ENCODE data around the gene RNASE12. TPM values are rescaled to one million over a fixed set of nuclear protein-coding genes. Genes with fewer than 3 reads are reported as not detected.

Gene RNASE12
- total and polyA plus RNA-seq, 9 of the 15 experiments (the other 6 are each of a cell fraction or from before 2014, with no cell fraction given): 0.24 TPM; not detected in 8

DNA sequence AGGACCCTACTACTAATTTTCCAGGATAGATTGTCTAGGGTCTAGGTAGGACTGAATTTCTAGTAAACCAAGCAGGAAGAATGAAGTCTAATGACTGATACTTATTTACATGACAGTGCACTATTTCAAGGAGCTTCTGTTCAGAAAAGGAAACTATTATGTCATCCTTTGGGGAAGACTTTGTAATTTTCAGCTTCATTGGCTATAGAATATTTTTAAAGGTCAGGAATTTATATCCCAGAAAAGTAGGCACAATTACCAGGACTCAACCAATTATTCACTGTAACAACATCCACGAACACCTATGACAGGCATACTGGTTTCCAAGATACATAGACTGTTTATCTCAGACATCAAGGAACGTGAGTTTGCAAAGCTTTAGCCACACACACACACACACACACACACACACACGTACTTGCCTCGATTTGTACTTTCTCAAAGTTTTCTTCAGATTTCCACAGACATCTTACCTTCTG lies 27.1 kb upstream of the RNASE12 start (continued):
- TF ChIP-seq ARID4B (CRISPR knock-in tag; IDR thresholded peaks at IDR 0.05): no peak
- no peak for TF ChIP-seq POLR2AphosphoS2 (IDR thresholded peaks at IDR 0.05; ENCODE audit: low read length)
- TF ChIP-seq TEAD2 (tag; IDR thresholded peaks at IDR 0.05): no peak
- no peak for TF ChIP-seq MYC (IDR thresholded peaks at IDR 0.05; ENCODE audit: low read depth, low read length)
- no peak for TF ChIP-seq MYC (CRISPR knock-in tag; IDR thresholded peaks at IDR 0.05; ENCODE audit: borderline replicate concordance, low read depth)
- no peak for TF ChIP-seq RBM17 (IDR thresholded peaks at IDR 0.05; ENCODE audit: borderline replicate concordance, low read depth, low read length)
- no peak for TF ChIP-seq ZNF717 (CRISPR knock-in tag; IDR thresholded peaks at IDR 0.05)
- no peak for TF ChIP-seq LARP7 (IDR thresholded peaks at IDR 0.05)
- TF ChIP-seq ZNF764 (CRISPR knock-in tag; IDR thresholded peaks at IDR 0.05; ENCODE audit: low read depth): no peak
- no peak for TF ChIP-seq AFF1 (IDR thresholded peaks at IDR 0.05; ENCODE audit: low read depth in 1 of 2, partially characterized antibody in 2 of 2)
- TF ChIP-seq NFE2L1 (tag; IDR thresholded peaks at IDR 0.05; ENCODE audit: borderline replicate concordance, low read depth): peak; percentile 62
- TF ChIP-seq ZNF140 (CRISPR knock-in tag; IDR thresholded peaks at IDR 0.05): no peak
- no peak for TF ChIP-seq ZNF3 (CRISPR knock-in tag; IDR thresholded peaks at IDR 0.05)
- 0 out of 2 replicates have a peak, but pooled peaks have one; percentile 26 for TF ChIP-seq EP400 (IDR thresholded peaks at IDR 0.05)
- TF ChIP-seq, protein P1, sequence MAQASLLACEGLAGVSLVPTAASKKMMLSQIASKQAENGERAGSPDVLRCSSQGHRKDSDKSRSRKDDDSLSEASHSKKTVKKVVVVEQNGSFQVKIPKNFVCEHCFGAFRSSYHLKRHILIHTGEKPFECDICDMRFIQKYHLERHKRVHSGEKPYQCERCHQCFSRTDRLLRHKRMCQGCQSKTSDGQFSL (CRISPR knock-in tag; IDR thresholded peaks at IDR 0.05): no peak
- TF ChIP-seq, protein P1 (tag; IDR thresholded peaks at IDR 0.05): no peak
- TF ChIP-seq RFX7 (CRISPR knock-in tag; IDR thresholded peaks at IDR 0.05): no peak
- TF ChIP-seq OTX1 (CRISPR knock-in tag; IDR thresholded peaks at IDR 0.05): no peak
- no peak for TF ChIP-seq POLR2B (IDR thresholded peaks at IDR 0.05; ENCODE audit: low read depth, partially characterized antibody)
- no peak for TF ChIP-seq CBX8 (IDR thresholded peaks at IDR 0.05; ENCODE audit: borderline replicate concordance, extremely low read depth, low read depth, low read length, poor library complexity, severe bottlenecking)
- TF ChIP-seq CBFA2T2 (conservative IDR thresholded peaks at IDR 0.05): no peak

Measured in K562 (cell line).